HUES6 (cell line): ENCODE results near the gene TRIO.

Source experiments
- H3K27ac ChIP-seq: 2 replicates; pipeline ENCODE4 v1.7.0; 2013; ENCODE audit warnings: low read depth, mild to moderate bottlenecking, low read length, inconsistent platforms
- H3K27me3 ChIP-seq: 2 replicates; pipeline ENCODE4 v1.6.1; 2013; ENCODE audit warnings: low read length; ENCODE audit not compliant: control insufficient read depth, insufficient read depth
- H3K36me3 ChIP-seq: 2 replicates; pipeline ENCODE4 v1.6.1; 2013; ENCODE audit warnings: low read length; ENCODE audit not compliant: control insufficient read depth, insufficient read depth
- H3K4me1 ChIP-seq: 2 replicates; pipeline ENCODE4 v1.6.1; 2013; ENCODE audit warnings: low read length; ENCODE audit not compliant: control insufficient read depth, insufficient read depth
- H3K4me3 ChIP-seq: 2 replicates; pipeline ENCODE4 v1.5.1; 2013; ENCODE audit warnings: low read depth, low read length
- H3K9ac ChIP-seq: one replicate; pipeline ENCODE4 v1.6.1; 2013; ENCODE audit warnings: mild to moderate bottlenecking, low read length
- H3K9me3 ChIP-seq: 2 replicates; pipeline ENCODE4 v1.6.1; 2013; ENCODE audit warnings: low read depth, low read length; ENCODE audit not compliant: control insufficient read depth, insufficient read depth

TRIO gene

GRCh38 chr5:14508046-14508445 is 364.9 kb downstream of the TRIO start:
- Histone ChIP-seq H3K9me3 (no peaks in the 10 kb centered on the region), H3K9ac (no peak overlapping the region), H3K4me1 (no peaks in the 10 kb centered on the region), H3K36me3 (peaks cover 49% of the 10 kb centered on the region), H3K27me3 (no peaks in the 10 kb centered on the region), H3K4me3 (no peak overlapping the region), H3K27ac (no peak overlapping the region)

- Histone ChIP-seq H3K27ac (no peak overlapping the region), H3K9ac (no peak overlapping the region), H3K9me3 (no peaks in the 10 kb centered on the region), H3K4me1 (peaks cover 5% of the 10 kb centered on the region; the same call in 1 of the 2 replicates), H3K27me3 (no peaks in the 10 kb centered on the region), H3K4me3 (no peak overlapping the region), H3K36me3 (peaks cover 34% of the 10 kb centered on the region)
Measured at GRCh38 chr5:14509556-14509955, 366.4 kb downstream of the TRIO start.

- no peak overlapping the region for H3K4me3 ChIP-seq
- no peaks in the 10 kb centered on the region for H3K9me3 ChIP-seq
- no peaks in the 10 kb centered on the region for H3K27me3 ChIP-seq
- H3K4me1 ChIP-seq, result peaks cover 5% of the 10 kb centered on the region; the same call in 1 of the 2 replicates
- H3K36me3 ChIP-seq, result peaks cover 34% of the 10 kb centered on the region
- H3K27ac ChIP-seq, result no peak overlapping the region
- no peak overlapping the region for H3K9ac ChIP-seq
Measured at GRCh38 chr5:14510156-14510734, 367.1 kb downstream of the TRIO start.

GRCh38 chr5:14510880-14511279 is 367.7 kb downstream of the TRIO start:
- no peak overlapping the region for H3K27ac ChIP-seq
- H3K9ac ChIP-seq, result no peak overlapping the region
- no peaks in the 10 kb centered on the region for H3K27me3 ChIP-seq
- peaks cover 4% of the 10 kb centered on the region; the same call in 1 of the 2 replicates for H3K9me3 ChIP-seq
- H3K4me3 ChIP-seq, result no peak overlapping the region
- H3K4me1 ChIP-seq, result peaks cover 5% of the 10 kb centered on the region; the same call in 1 of the 2 replicates
- peaks cover 28% of the 10 kb centered on the region for H3K36me3 ChIP-seq

- Histone ChIP-seq H3K9me3 (peaks cover 4% of the 10 kb centered on the region; the same call in 1 of the 2 replicates), H3K36me3 (peaks cover 12% of the 10 kb centered on the region), H3K4me1 (peaks cover 5% of the 10 kb centered on the region; the same call in 1 of the 2 replicates), H3K27me3 (no peaks in the 10 kb centered on the region), H3K4me3 (no peak overlapping the region), H3K9ac (no peak overlapping the region), H3K27ac (no peak overlapping the region)
Measured at GRCh38 chr5:14512574-14512973, 369.4 kb downstream of the TRIO start.

- no peaks in the 10 kb centered on the region for H3K27me3 ChIP-seq
- H3K4me1 ChIP-seq, result peaks cover 5% of the 10 kb centered on the region; the same call in 1 of the 2 replicates
- no peak overlapping the region for H3K9ac ChIP-seq
- no peak overlapping the region for H3K27ac ChIP-seq
- peaks cover 5% of the 10 kb centered on the region for H3K36me3 ChIP-seq
- H3K4me3 ChIP-seq, result no peak overlapping the region
- peaks cover 4% of the 10 kb centered on the region; the same call in 1 of the 2 replicates for H3K9me3 ChIP-seq
Measured at GRCh38 chr5:14513266-14513665, 370.1 kb downstream of the TRIO start.

- no peaks in the 10 kb centered on the region for H3K27me3 ChIP-seq
- no peak overlapping the region for H3K4me3 ChIP-seq
- H3K36me3 ChIP-seq, result no peaks in the 10 kb centered on the region
- H3K27ac ChIP-seq, result no peak overlapping the region
- peaks cover 4% of the 10 kb centered on the region; the same call in 1 of the 2 replicates for H3K9me3 ChIP-seq
- no peak overlapping the region for H3K9ac ChIP-seq
- peaks cover 5% of the 10 kb centered on the region; the same call in 1 of the 2 replicates for H3K4me1 ChIP-seq
Measured at GRCh38 chr5:14516901-14517300, 373.8 kb downstream of the TRIO start.

GRCh38 chr5:14518638-14519037 is 375.5 kb downstream of the TRIO start:
- Histone ChIP-seq H3K27ac (no peak overlapping the region), H3K27me3 (no peaks in the 10 kb centered on the region), H3K36me3 (no peaks in the 10 kb centered on the region), H3K4me1 (peaks cover 1% of the 10 kb centered on the region; the same call in 1 of the 2 replicates), H3K9me3 (peaks cover 4% of the 10 kb centered on the region; the same call in 1 of the 2 replicates), H3K9ac (no peak overlapping the region), H3K4me3 (no peak overlapping the region)

- no peak overlapping the region for H3K27ac ChIP-seq
- no peaks in the 10 kb centered on the region for H3K36me3 ChIP-seq
Measured at GRCh38 chr5:14521748-14522147, 378.6 kb downstream of the TRIO start.

DNA sequence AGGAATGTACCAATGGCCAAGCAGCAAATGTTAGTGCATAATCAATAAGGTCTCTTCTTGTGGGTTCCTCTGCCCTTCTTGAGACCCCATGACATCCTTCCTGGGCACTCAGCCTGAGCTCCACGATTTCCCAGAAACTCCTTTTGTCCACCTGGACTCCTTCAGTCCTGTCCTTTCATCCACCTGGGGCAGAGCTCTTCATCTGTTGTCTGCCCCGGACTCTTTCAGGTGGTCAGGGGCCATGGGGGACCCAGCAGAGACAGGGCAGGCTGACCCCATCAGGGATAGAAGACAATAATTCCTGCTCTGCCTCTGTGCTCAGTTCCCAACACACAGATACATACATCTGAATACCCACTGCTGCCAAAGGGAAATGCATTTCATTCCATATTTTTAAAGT is 379.6 kb downstream of the TRIO start:
- Histone ChIP-seq H3K4me1 (no peaks in the 10 kb centered on the region), H3K27me3 (no peaks in the 10 kb centered on the region), H3K4me3 (no peak overlapping the region), H3K9ac (no peak overlapping the region), H3K27ac (no peak overlapping the region), H3K36me3 (no peaks in the 10 kb centered on the region), H3K9me3 (no peaks in the 10 kb centered on the region)

More at GRCh38 chr5:14521748-14522147, 378.6 kb downstream of the TRIO start:
- Histone ChIP-seq H3K9me3 (no peaks in the 10 kb centered on the region), H3K27me3 (no peaks in the 10 kb centered on the region), H3K9ac (no peak overlapping the region), H3K4me1 (no peaks in the 10 kb centered on the region), H3K4me3 (no peak overlapping the region)

DNA sequence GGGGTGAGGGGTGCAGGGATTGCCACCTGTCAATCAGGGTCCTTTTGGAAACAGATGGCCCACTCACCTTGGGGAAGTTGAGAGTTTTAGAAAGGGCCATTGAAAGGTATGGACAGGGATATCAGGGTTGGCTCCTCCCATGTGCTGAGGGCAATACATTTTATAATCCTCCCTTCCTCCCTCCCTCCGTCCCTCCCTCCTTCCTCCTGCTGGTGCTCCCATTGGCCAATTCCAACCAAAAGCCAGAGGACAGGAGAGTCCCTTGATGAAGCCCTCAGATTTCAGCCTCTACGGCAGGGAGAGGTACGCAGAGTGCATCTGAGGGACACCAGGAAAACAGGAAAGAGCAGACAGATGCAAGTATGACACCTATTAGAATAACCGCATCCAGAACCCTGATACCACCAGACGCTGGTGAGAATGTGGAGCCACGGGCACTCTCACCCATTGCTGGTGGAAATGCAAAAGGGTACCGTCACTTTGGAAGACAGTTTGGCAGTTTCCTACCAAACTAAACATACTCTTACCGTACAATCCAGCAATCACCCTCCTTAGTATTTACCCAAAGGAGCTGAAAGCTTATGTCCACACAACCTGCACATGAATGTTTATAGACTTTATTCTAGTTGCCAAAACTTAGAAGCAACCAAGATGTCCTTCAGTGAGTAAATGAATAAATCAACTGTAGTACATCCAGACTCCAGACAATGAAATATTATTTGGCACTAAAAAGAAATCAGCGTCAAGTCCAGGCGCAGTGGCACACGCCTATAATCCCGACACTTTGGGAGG is 380.3 kb downstream of the TRIO start:
- H3K4me1 ChIP-seq, result no peaks in the 10 kb centered on the region
- no peak overlapping the region for H3K9ac ChIP-seq
- H3K4me3 ChIP-seq, result no peak overlapping the region
- H3K27me3 ChIP-seq, result no peaks in the 10 kb centered on the region
- H3K36me3 ChIP-seq, result no peaks in the 10 kb centered on the region
- H3K27ac ChIP-seq, result no peak overlapping the region
- H3K9me3 ChIP-seq, result no peaks in the 10 kb centered on the region
